GM10266 (cell line): Measurements from ENCODE around the gene ZSCAN25.

ENCODE experiments used
- DNase-seq: peaks from one replicate; pipeline ENCODE4 v3.0.0; 2012; ENCODE audit errors: extremely low spot score
- CTCF ChIP-seq: IDR thresholded peaks from 2 replicates; pipeline ENCODE4 v1.5.1; 2012; ENCODE audit warnings: mild to moderate bottlenecking, low read depth; ENCODE audit not compliant: control insufficient read depth, insufficient read depth; ENCODE audit errors: missing control alignments

The ZSCAN25 gene

DNA sequence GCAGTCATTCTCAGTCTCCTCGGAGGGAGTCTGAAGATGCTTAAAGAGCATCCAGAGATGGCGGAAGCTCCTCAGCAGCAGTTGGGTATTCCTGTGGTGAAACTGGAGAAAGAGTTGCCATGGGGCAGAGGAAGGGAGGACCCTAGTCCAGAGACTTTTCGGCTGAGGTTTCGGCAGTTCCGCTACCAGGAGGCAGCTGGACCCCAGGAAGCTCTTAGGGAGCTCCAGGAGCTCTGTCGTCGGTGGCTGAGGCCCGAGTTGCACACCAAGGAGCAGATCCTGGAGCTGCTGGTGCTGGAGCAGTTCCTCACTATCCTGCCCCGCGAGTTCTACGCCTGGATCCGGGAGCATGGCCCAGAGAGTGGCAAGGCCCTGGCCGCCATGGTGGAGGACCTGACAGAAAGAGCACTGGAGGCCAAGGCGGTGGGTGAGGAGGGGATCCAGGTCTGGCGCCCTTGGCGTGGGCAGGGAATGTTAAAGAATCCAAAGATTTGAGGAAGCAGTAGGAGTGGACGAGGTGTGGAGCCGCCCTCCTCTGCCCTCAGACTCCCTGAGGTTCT is 2.9 kb downstream of the ZSCAN25 start:
- TF ChIP-seq CTCF, result no peak
- no peak for DNase-seq

DNA sequence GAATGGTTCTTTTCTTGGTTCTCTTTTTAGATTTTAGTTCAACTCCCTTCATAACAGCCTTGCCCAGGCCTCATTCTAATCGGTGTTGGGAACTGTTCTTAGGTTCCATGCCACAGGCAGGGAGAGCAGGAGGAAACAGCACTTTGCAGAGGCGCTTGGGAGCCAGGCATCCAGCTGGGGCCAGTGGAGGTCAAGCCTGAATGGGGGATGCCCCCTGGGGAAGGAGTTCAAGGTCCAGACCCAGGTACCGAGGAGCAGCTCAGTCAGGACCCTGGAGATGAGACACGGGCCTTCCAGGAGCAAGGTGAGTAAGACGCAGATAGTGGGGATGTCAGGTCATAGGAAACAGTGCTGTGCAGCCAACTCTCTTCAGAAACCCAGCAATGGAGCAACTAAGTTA is 4.5 kb downstream of the ZSCAN25 start:
- TF ChIP-seq CTCF, result no peak
- no peak for DNase-seq

DNA sequence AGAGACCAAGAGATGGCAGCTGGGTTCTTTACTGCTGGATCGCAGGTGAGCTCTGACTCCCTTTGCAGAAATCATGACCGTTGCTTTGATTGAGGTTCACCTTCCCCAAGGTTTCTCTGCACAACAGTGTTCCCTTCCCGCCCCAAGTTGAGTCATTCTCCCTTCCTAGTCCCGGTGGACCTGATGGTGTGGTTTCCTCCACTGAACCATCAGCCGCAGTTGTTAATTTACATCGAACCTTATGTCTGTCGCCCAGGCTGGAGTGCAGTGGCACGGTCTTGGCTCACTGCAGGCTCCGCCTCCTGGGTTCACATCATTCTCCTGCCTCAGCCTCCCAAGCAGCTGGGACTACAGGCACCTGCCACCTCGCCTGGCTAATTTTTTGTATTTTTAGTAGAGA is 5.8 kb downstream of the ZSCAN25 start:
- TF ChIP-seq CTCF, result no peak
- no peak for DNase-seq

DNA sequence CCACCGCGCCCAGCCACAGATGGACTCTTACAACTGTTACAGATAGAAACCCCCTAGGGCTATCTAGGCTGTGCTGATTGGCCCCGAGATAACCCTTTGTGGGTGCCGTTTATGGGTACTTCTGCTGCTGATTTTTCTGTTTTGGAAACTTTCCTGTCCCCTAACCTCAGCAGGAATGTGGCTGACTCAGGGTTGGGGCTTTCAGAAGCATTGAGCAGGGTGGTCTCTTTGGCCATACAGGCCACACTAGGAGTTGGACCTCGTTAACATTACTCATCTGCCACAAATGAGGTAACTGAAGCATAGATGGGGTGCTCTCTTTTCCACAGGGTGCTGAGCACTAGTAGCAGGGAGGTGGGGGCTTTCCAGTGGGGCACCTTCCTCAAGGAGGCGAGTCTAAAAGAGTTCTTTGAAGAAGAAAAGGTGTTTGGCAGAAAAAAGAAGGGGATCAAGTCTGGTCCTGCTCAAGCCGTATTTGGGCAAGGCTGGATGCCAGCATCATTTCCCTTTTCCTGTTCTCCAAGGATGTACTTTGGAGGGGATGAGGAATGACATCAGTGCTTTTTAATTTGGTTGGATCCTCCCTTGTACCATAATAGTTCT is 6.4 kb downstream of the ZSCAN25 start:
- TF ChIP-seq CTCF, result no peak
- no peak for DNase-seq

- no peak for DNase-seq
- TF ChIP-seq CTCF, result no peak
These were observed 7.1 kb downstream of the ZSCAN25 start for GRCh38 chr7:99623702-99624447.

GRCh38 chr7:99624484-99624883 is 7.7 kb downstream of the ZSCAN25 start:
- DNase-seq, result no peak
- TF ChIP-seq CTCF, result no peak

DNA sequence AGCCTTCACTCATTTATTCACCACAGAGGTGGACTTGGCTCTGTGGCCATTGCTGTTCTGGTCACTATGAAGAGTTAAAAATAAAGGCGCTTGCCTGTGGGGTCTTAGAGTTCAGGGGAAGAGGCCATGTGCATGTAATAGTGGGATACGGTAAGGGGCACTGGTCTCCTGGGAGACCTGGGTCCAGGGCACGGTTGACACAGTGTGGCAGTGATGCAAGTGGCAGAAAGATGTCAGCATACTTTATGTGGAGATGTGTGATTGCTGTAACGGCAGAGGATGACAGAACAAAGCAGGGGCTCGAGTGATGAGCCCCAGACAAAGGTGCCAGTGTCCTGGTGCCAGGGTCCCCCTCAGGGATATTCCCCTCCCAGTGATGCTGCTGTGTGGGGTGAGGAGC is 8.6 kb downstream of the ZSCAN25 start:
- DNase-seq, result no peak

More for the DNA sequence above, 8.6 kb downstream of the ZSCAN25 start:
- no peak for TF ChIP-seq CTCF
